Measurements from ENCODE around the gene TP53TG5. TPM values are rescaled to one million over a fixed set of nuclear protein-coding genes. Genes with fewer than 3 reads are reported as not detected.

The TP53TG5 gene
- total RNA-seq, 4 donors from 2014 or later = not detected

DNA sequence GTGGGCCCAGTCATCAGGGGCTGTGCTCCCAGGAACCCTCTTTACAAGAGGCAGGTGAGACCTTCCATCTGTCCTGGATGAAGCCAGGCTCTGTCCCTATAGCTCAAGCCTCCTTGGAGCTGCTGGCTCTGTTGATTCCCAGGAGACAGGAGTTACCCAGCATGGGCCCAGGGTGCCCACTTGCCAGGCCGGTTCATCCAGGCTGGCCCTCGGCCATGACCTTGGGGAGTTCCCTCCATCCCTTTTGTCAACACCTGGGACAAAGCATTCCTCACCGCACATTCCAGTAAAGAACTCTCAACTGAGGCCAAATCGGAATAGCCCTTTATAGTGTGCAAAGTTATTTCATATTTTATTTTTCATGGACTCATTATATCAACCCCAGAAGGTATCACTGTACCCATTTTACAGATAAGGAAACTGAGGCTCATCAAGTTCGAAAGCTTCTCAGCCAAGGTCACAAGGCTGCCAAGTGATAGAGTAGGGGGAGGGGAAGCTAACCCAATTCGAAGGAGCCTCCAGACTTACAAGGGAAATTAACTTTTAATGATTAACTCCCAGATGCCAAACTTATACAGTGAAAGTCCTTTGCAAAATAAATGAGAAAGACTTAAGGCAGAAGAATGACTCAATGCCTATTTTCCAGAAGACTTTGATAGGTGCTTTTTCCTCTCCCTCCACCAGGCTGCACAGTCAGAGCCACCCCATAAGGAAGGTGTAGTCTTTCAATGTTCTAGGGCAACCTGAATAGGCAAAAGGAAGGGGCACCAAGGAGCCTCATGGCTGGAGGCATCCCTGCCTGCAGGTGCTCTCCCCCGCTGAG lies 48.4 kb downstream of the TP53TG5 start:
- no peak for DNase-seq (ENCODE audit: low spot score in 2 of 2)
- no peak overlapping the region for H3K4me3 ChIP-seq
- no peak overlapping the region for H3K27ac ChIP-seq
- TF ChIP-seq EP300 (IDR thresholded peaks at IDR 0.05) (no peak), POLR2A (IDR thresholded peaks at IDR 0.05) (no peak)
- TF ChIP-seq, protein P1, sequence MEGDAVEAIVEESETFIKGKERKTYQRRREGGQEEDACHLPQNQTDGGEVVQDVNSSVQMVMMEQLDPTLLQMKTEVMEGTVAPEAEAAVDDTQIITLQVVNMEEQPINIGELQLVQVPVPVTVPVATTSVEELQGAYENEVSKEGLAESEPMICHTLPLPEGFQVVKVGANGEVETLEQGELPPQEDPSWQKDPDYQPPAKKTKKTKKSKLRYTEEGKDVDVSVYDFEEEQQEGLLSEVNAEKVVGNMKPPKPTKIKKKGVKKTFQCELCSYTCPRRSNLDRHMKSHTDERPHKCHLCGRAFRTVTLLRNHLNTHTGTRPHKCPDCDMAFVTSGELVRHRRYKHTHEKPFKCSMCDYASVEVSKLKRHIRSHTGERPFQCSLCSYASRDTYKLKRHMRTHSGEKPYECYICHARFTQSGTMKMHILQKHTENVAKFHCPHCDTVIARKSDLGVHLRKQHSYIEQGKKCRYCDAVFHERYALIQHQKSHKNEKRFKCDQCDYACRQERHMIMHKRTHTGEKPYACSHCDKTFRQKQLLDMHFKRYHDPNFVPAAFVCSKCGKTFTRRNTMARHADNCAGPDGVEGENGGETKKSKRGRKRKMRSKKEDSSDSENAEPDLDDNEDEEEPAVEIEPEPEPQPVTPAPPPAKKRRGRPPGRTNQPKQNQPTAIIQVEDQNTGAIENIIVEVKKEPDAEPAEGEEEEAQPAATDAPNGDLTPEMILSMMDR (IDR thresholded peaks at IDR 0.05) = no peak
- peaks cover 0 to 83% (median 9%) of the 10 kb centered on the region in 3 donors for H3K36me3 ChIP-seq
- H3K27me3 ChIP-seq = no peaks in the 10 kb centered on the region
- H3K9me3 ChIP-seq = no peaks in the 10 kb centered on the region
- WGBS, 2 donors = 86 to 90% methylated on average over 7 of the region's 7 CpGs
- H3K4me1 ChIP-seq = peaks cover 0 to under 1% (median 0%) of the 10 kb centered on the region in 4 donors

DNA sequence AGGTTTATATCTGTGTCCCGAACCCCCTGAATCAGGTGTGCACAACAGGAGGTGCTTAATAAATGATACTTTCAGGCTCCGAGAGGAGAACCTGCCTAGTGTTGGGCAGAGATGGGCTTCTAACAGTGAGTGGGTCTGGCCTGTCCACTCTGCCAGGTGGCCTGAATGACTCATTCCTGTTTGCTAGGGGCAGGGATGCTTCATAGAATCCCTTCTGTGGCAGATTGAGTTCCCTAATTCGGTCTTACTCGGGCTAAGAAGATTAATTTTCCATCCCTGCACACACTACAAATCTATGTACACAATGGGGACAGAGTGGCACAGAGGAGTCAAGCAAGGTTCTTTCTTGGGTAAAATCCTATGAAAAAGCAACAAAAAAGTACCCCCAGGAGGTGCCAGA lies 49.7 kb downstream of the TP53TG5 start:
- H3K27ac ChIP-seq = no peak overlapping the region
- no peak for DNase-seq (ENCODE audit: low spot score in 2 of 2)
- TF ChIP-seq, protein P1 (IDR thresholded peaks at IDR 0.05) = no peak
- TF ChIP-seq POLR2A (IDR thresholded peaks at IDR 0.05) (no peak), EP300 (IDR thresholded peaks at IDR 0.05) (no peak)
- H3K36me3 ChIP-seq = peaks cover 0 to 83% (median 9%) of the 10 kb centered on the region in 3 donors
- H3K9me3 ChIP-seq = no peaks in the 10 kb centered on the region
- no peaks in the 10 kb centered on the region for H3K27me3 ChIP-seq
- H3K4me1 ChIP-seq = no peaks in the 10 kb centered on the region
- no peak overlapping the region for H3K4me3 ChIP-seq
- 94 to 95% methylated on average over 4 of the region's 4 CpGs for WGBS, 2 donors

DNA sequence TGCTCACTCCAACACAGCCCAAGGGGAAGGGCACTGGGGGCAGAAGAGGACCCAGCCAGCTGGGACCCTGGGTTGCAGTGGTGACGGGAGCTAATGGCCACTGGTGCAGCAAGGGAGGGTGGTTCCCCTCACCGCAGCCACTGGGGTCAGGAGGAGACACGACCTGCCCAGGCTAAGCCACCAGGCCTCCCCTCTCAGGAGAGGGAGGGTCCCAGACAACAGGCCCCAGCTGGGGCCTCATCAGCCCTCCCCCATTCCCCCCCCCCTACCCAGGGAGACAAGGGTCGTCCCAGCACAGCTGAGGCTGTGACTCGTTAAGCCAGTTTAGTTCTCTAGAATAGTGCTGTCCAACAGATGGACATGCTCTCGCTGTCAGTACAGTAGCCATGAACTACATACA lies 52.8 kb downstream of the TP53TG5 start:
- no peak for DNase-seq (ENCODE audit: low spot score in 2 of 2)
- WGBS, 2 donors = 47 to 60% methylated on average over 5 to 6 of the region's 6 CpGs
- no peak overlapping the region for H3K4me3 ChIP-seq
- no peaks in the 10 kb centered on the region for H3K27me3 ChIP-seq
- H3K9me3 ChIP-seq = no peaks in the 10 kb centered on the region
- H3K4me1 ChIP-seq = peaks cover 0 to 2% (median 0%) of the 10 kb centered on the region in 4 donors
- TF ChIP-seq POLR2A (IDR thresholded peaks at IDR 0.05) (no peak), EP300 (IDR thresholded peaks at IDR 0.05) (no peak)
- TF ChIP-seq, protein P1 (IDR thresholded peaks at IDR 0.05) = no peak
- no peak overlapping the region for H3K27ac ChIP-seq
- H3K36me3 ChIP-seq = peaks cover 0 to 55% (median 9%) of the 10 kb centered on the region in 3 donors

- Histone ChIP-seq H3K9me3 (no peaks in the 10 kb centered on the region), H3K4me1 (peaks cover 0 to 9% (median 2%) of the 10 kb centered on the region in 4 donors), H3K27me3 (no peaks in the 10 kb centered on the region), H3K27ac (peak overlapping the region in 2 of 4 donors; percentile 23 to 35), H3K4me3 (no peak overlapping the region), H3K36me3 (peaks cover 0 to 38% (median 2%) of the 10 kb centered on the region in 3 donors)
- no peak for DNase-seq (ENCODE audit: low spot score in 2 of 2)
- TF ChIP-seq, protein P1 (IDR thresholded peaks at IDR 0.05) = no peak
- TF ChIP-seq POLR2A (IDR thresholded peaks at IDR 0.05) (no peak), EP300 (IDR thresholded peaks at IDR 0.05) (no peak)
Observed at GRCh38 chr20:45323731-45324130, 54.4 kb downstream of the TP53TG5 start.

- no peaks in the 10 kb centered on the region for H3K27me3 ChIP-seq
- DNase-seq (ENCODE audit: low spot score in 2 of 2) = peak in 1 of 2 donors; percentile 53
- H3K4me3 ChIP-seq = no peak overlapping the region
- TF ChIP-seq, protein P1 (IDR thresholded peaks at IDR 0.05) = peak; percentile 25 to 66 (median 34)
- TF ChIP-seq EP300 (IDR thresholded peaks at IDR 0.05) = peak; percentile 33 to 53
- no peak for TF ChIP-seq POLR2A (IDR thresholded peaks at IDR 0.05)
- 43 to 58% methylated on average over 6 to 7 of the region's 7 CpGs for WGBS, 2 donors
- no peaks in the 10 kb centered on the region for H3K9me3 ChIP-seq
- peaks cover 0 to 31% (median 0%) of the 10 kb centered on the region in 3 donors for H3K36me3 ChIP-seq
- H3K27ac ChIP-seq = peak overlapping the region in 2 of 4 donors; percentile 13 to 23
- peaks cover 0 to 9% (median 2%) of the 10 kb centered on the region in 4 donors for H3K4me1 ChIP-seq
Observed at GRCh38 chr20:45322952-45323383, 55.2 kb downstream of the TP53TG5 start.

All from tibial nerve (tissue), 4 donors.